Brain microvascular endothelial cell (primary cell): ENCODE results near the gene ARHGDIG.

Experiments
- DNase-seq: peaks from one replicate; pipeline ENCODE4 v3.0.0-alpha.2; 2020
- H3K27ac ChIP-seq: fragments of 250-450 bp; sonication (Bioruptor Pico); 2 replicates; pipeline ENCODE4 v1.5.1; 2020; ENCODE audit warnings: mild to moderate bottlenecking, moderate library complexity
- H3K27me3 ChIP-seq: fragments of 250-450 bp; sonication (Bioruptor Pico); replicated peaks from 2 replicates; pipeline ENCODE4 v1.5.1; 2020; ENCODE audit warnings: mild to moderate bottlenecking
- H3K36me3 ChIP-seq: fragments of 250-450 bp; sonication (Bioruptor Pico); replicated peaks from 2 replicates; pipeline ENCODE4 v1.5.1; 2020; ENCODE audit warnings: mild to moderate bottlenecking
- H3K4me3 ChIP-seq: 2 replicates; pipeline ENCODE4 v1.5.1; 2011; ENCODE audit warnings: low read depth, mild to moderate bottlenecking, control low read depth, low read length, moderate library complexity
- in situ Hi-C: cut with HindIII; loops from 2 replicates; pipeline ENCODE4 v1.10.0; 2017; ENCODE audit warnings: low sequenced_read_pairs, low pct_ligation_motif_present
- TF ChIP-seq, protein P1 (sequence below): IDR thresholded peaks from 2 replicates; pipeline ENCODE4 v1.5.1; 2011; ENCODE audit warnings: low read depth, mild to moderate bottlenecking, moderate library complexity, low read length, control low read depth, inconsistent platforms; ENCODE audit errors: missing control alignments

Gene ARHGDIG

DNA sequence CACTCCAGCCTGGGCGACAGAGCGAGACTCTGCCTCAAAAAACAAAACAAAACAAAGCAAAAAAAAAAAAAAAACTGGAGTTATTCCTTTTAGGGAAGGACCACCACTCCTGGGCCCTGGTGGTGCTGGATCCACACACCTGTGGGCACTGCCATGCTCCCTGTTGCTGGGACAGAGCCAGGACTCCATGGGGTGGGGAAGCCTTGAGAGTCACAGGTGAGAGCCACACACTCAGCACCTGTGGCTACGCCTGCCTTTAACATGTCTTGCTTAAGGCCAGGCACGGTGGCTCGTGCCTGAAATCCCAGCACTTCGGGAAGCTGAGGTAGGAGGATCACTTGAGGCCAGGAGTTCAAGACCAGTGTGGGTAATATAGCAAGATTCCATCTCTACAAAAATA lies 20.8 kb downstream of the ARHGDIG start:
- Histone ChIP-seq H3K36me3 (peaks cover 23% of the 10 kb centered on the region), H3K27ac (no peak overlapping the region), H3K27me3 (no peaks in the 10 kb centered on the region), H3K4me3 (no peak overlapping the region)
- no peak for DNase-seq
- TF ChIP-seq, protein P1, sequence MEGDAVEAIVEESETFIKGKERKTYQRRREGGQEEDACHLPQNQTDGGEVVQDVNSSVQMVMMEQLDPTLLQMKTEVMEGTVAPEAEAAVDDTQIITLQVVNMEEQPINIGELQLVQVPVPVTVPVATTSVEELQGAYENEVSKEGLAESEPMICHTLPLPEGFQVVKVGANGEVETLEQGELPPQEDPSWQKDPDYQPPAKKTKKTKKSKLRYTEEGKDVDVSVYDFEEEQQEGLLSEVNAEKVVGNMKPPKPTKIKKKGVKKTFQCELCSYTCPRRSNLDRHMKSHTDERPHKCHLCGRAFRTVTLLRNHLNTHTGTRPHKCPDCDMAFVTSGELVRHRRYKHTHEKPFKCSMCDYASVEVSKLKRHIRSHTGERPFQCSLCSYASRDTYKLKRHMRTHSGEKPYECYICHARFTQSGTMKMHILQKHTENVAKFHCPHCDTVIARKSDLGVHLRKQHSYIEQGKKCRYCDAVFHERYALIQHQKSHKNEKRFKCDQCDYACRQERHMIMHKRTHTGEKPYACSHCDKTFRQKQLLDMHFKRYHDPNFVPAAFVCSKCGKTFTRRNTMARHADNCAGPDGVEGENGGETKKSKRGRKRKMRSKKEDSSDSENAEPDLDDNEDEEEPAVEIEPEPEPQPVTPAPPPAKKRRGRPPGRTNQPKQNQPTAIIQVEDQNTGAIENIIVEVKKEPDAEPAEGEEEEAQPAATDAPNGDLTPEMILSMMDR = no peak
- in situ Hi-C loops = no loop called here

DNA sequence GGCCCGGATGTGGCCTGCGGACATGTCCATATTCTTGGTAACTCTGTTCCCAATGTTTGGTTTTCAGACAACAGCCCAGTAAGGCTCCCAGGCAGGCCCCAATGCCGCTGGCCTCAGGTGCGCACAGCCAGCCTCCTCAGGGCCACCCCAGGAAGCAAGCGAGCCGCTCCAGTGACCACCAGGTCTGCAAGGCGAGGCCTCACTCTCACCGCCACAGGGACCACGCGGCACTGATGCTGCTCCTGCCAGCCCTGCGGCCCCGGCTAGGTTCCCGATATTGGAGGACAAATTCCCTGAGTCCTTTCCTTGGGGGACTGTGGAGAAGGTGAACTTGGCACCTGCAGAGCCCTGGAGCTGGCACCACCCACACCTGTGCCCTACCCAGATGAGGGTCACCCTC lies 21.6 kb downstream of the ARHGDIG start:
- in situ Hi-C loops = no loop called here
- TF ChIP-seq, protein P1 = no peak
- no peak overlapping the region for H3K27ac ChIP-seq
- no peak overlapping the region for H3K4me3 ChIP-seq
- peaks cover 20% of the 10 kb centered on the region for H3K36me3 ChIP-seq
- DNase-seq = no peak
- H3K27me3 ChIP-seq = no peaks in the 10 kb centered on the region

DNA sequence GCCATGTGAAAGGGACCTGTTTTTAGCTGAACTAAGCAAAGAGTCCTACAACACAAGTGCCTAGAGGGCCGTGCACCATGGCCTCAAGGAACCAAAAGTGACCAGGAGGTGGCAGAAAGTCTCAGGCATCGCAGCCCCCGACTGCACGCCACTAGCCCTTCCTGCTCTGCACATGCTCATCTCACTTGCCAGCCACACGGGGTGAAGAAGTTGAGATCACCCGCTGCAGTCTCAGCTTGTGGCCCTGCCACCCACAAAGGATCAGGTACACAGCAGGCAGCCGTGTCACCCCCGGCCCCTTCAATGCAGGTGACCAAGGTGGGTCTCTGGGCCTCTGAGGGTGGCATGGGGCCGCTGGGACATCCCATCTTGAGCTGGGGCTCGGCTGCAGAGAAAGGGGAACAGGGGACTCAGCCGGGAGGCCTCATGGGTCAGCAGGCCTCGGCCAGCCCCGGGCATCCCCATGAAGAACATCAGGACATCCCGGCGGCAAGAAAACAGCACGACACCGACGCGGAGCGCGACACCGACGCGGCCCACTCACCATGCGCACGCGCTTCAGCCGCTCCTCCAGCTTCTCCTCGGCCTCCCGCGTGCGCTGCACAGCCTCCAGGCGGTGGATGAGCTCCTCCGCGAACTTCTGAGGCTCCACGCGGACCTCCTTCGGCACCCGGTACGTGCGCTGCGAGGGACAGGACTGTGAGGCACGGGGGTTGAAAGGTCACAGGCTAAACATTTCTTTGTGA lies 23.5 kb downstream of the ARHGDIG start:
- DNase-seq = no peak
- H3K4me3 ChIP-seq = no peak overlapping the region
- TF ChIP-seq, protein P1 = peak; percentile 20
- in situ Hi-C loops = no loop called here
- H3K27me3 ChIP-seq = no peaks in the 10 kb centered on the region
- peaks cover 22% of the 10 kb centered on the region for H3K36me3 ChIP-seq
- H3K27ac ChIP-seq = no peak overlapping the region

DNA sequence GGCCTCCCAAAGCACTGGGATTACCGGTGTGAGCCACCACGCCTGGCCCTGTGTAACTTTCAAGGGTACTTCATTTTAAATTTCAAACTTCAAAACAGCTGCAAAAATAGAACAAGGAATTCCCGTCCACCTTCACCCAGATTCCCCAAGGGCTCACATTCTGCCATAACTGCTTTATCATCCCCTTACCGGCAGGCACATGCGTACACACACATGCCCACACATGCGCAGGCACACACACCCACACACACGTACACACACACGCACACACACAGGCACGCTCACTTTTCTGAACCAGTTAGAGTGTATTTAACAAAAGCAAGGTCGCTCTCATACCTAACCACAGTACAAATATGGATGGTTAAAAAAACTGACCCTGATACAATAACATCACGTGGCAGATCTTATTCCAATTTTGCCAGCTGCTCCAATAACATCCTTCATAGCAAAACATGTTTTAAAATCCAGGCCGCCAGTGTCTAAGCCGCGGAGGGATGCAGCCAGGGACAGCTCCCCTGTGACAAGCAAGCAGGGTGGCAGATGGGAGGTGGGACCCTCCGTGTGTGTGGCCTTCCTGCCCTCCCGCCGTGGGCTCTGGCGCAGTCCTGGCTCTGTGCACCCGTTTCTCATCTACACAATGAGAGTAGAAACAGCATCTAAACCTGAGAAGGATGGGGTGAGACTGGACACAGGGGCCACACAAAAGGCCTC lies 25.7 kb downstream of the ARHGDIG start:
- no peak for DNase-seq
- TF ChIP-seq, protein P1 = no peak
- Histone ChIP-seq H3K27ac (no peak overlapping the region), H3K27me3 (no peaks in the 10 kb centered on the region), H3K4me3 (no peak overlapping the region), H3K36me3 (peaks cover 25% of the 10 kb centered on the region)
- in situ Hi-C loops = no loop called here

DNA sequence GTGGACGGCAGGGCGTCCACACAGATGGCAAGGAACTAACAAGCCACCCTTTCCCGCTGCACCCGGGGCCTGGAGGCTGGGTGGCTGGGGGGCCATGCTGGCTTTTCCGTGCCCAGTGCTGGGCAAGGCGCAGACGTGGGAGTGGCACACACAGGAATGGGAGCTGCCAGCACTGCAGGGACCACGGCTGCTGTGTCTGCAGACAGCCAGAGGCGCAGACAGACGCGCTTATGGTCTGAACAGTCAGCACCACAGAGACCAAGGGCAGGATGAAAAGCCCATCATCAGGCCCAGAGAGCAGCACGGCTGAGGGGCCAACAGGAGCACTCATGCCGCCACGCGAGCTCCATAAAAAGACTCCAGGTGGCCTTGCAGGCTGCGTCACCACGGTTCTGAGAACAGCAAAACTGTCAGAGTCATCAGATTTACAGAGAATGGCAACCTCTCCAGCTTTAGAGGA lies 26.6 kb downstream of the ARHGDIG start:
- no peak overlapping the region for H3K4me3 ChIP-seq
- DNase-seq = no peak
- H3K27me3 ChIP-seq = no peaks in the 10 kb centered on the region
- in situ Hi-C loops = no loop called here
- H3K36me3 ChIP-seq = peaks cover 29% of the 10 kb centered on the region
- TF ChIP-seq, protein P1 = no peak
- no peak overlapping the region for H3K27ac ChIP-seq
